Kidney (tissue), 14 donors: Measurements from ENCODE around the gene ERMARD. TPM values are rescaled to one million over a fixed set of nuclear protein-coding genes. Genes with fewer than 3 reads are reported as not detected.

Source experiments
- DNase-seq, 5 donors: peaks; one replicate each; pipeline ENCODE4 v3.0.0-alpha.2; 2013 to 2020
- FAIRE-seq: peaks from 2 replicates; lab custom pipeline; 2012; peaks lifted over from hg19 to GRCh38; lab: Jason Lieb, UNC
- H3K27ac ChIP-seq, 2 donors: one replicate each; pipeline ENCODE4 v1.7.0; 2013; ENCODE audit warnings: low read depth in 2 of 2, low read length in 2 of 2, inconsistent platforms in 1 of 2
- H3K27me3 ChIP-seq: one replicate; pipeline ENCODE4 v1.7.1; 2013; ENCODE audit warnings: low read length, inconsistent platforms; ENCODE audit not compliant: control insufficient read depth, insufficient read depth
- H3K36me3 ChIP-seq, 3 donors: one replicate each; pipeline versions ENCODE4 v1.7.0 to v1.7.1; 2013; ENCODE audit warnings: low read length in 3 of 3, control low read depth in 1 of 3, inconsistent platforms in 1 of 3; ENCODE audit not compliant: insufficient read depth in 3 of 3, control insufficient read depth in 2 of 3
- H3K4me1 ChIP-seq, 3 donors: one replicate each; pipeline versions ENCODE4 v1.7.0 to v1.7.1; 2013; ENCODE audit warnings: low read length in 3 of 3, inconsistent platforms in 1 of 3, low read depth in 1 of 3; ENCODE audit not compliant: control insufficient read depth in 2 of 3, insufficient read depth in 2 of 3
- H3K4me3 ChIP-seq, 3 donors: one replicate each; pipeline versions ENCODE4 v1.7.0 to v1.8.1; 2013; ENCODE audit warnings: low read length in 3 of 3, control low read depth in 1 of 3, inconsistent platforms in 1 of 3
- H3K9ac ChIP-seq, 3 donors: one replicate each; pipeline versions ENCODE4 v1.7.0 to v1.7.1; 2013; ENCODE audit warnings: low read length in 3 of 3, control low read depth in 1 of 3, inconsistent platforms in 1 of 3
- H3K9me3 ChIP-seq, 3 donors: one replicate each; pipeline versions ENCODE4 v1.7.0 to v1.7.1; 2013; ENCODE audit warnings: low read length in 3 of 3, control low read depth in 1 of 3, inconsistent platforms in 1 of 3; ENCODE audit not compliant: control insufficient read depth in 2 of 3, insufficient read depth in 1 of 3
- intact Hi-C: fragments of 100-400 bp; cut with DNase I; formaldehyde crosslinking; loops from one replicate; pipeline ENCODE4 v1.11.1; 2022
- polyA plus RNA-seq: library from polyadenylated mRNA; stranded (reverse); fragments of 350-450 nt; fragmentation: Illumina TruSeq; extraction: RNeasy Lipid Tissue Mini Kit (QIAGEN cat#74804); gene quantifications from one replicate; pipeline ENCODE4 v1.2.3, GENCODE V29; 2014; ENCODE audit warnings: low read depth, low replicate concordance; ENCODE audit not compliant: insufficient read depth
- total RNA-seq: library from RNA; stranded (reverse); fragmentation: NEBNext Ultra II Directional; extraction: Animal tissue kit (Norgen Biotek cat#: 25700); gene quantifications from one replicate; pipeline ENCODE4 v1.2.1, GENCODE V29; 2021
- TF ChIP-seq, protein P1 (sequence below): IDR thresholded peaks from 3 replicates; pipeline ENCODE4 v1.5.1; 2012; ENCODE audit warnings: mild to moderate bottlenecking, moderate library complexity, borderline replicate concordance; ENCODE audit not compliant: insufficient read depth; ENCODE audit errors: extremely low read depth
- donor health status: control.
- donor health status: control.
- donor health status: control.
- donor health status: control.
- donor health status: control.
- donor health status: DM: yes; HTN: yes; CAD: no.
- donor health status: Normal renal cell carcinoma (clear cell type).

The ERMARD gene
- total and polyA plus RNA-seq, 2 donors from 2014 or later = 22.3 to 36.8 TPM

GRCh38 chr6:169812257-169812644, 60.8 kb downstream of the ERMARD start:
- Histone ChIP-seq H3K4me1 (no peaks in the 10 kb centered on the region), H3K27me3 (no peaks in the 10 kb centered on the region), H3K9ac (no peak overlapping the region), H3K27ac (no peak overlapping the region), H3K9me3 (peaks cover 0 to 4% (median 2%) of the 10 kb centered on the region in 3 donors), H3K36me3 (no peaks in the 10 kb centered on the region), H3K4me3 (no peak overlapping the region)
- intact Hi-C loops = no loop called here
- FAIRE-seq = no peak
- no peak for DNase-seq
- TF ChIP-seq, protein P1, sequence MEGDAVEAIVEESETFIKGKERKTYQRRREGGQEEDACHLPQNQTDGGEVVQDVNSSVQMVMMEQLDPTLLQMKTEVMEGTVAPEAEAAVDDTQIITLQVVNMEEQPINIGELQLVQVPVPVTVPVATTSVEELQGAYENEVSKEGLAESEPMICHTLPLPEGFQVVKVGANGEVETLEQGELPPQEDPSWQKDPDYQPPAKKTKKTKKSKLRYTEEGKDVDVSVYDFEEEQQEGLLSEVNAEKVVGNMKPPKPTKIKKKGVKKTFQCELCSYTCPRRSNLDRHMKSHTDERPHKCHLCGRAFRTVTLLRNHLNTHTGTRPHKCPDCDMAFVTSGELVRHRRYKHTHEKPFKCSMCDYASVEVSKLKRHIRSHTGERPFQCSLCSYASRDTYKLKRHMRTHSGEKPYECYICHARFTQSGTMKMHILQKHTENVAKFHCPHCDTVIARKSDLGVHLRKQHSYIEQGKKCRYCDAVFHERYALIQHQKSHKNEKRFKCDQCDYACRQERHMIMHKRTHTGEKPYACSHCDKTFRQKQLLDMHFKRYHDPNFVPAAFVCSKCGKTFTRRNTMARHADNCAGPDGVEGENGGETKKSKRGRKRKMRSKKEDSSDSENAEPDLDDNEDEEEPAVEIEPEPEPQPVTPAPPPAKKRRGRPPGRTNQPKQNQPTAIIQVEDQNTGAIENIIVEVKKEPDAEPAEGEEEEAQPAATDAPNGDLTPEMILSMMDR = no peak

DNA sequence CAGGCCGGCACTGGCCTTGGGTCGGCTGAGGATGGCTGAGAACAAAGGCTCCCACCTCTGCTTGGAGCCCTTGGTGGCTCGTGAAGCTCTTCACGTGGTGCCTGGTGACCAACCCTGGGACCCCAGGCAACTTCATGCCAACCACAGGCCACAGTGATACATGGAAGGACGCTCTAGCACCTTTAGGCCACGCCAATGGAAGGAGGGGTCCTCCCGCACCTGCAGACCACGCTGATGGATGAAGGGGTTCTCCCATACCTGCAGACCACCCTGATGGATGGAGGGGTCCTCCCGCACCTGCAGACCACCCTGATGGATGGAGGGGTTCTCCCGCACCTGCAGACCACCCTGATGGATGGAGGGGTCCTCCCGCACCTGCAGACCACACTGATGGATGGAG, 62.5 kb downstream of the ERMARD start:
- H3K9ac ChIP-seq = no peak overlapping the region
- no peak overlapping the region for H3K4me3 ChIP-seq
- H3K9me3 ChIP-seq = peaks cover 0 to 4% (median 2%) of the 10 kb centered on the region in 3 donors
- H3K27me3 ChIP-seq = no peaks in the 10 kb centered on the region
- no peak for FAIRE-seq
- no peaks in the 10 kb centered on the region for H3K36me3 ChIP-seq
- TF ChIP-seq, protein P1 = no peak
- no peak for DNase-seq
- no peak overlapping the region for H3K27ac ChIP-seq
- intact Hi-C loops = no loop called here
- no peaks in the 10 kb centered on the region for H3K4me1 ChIP-seq

- DNase-seq (no peak), FAIRE-seq (no peak)
- Histone ChIP-seq H3K4me3 (no peak overlapping the region), H3K27ac (no peak overlapping the region), H3K27me3 (no peaks in the 10 kb centered on the region), H3K4me1 (no peaks in the 10 kb centered on the region), H3K36me3 (no peaks in the 10 kb centered on the region), H3K9ac (no peak overlapping the region), H3K9me3 (peaks cover 0 to 4% (median 2%) of the 10 kb centered on the region in 3 donors)
- TF ChIP-seq, protein P1 = no peak
- intact Hi-C loops = no loop called here
These were observed 64.6 kb downstream of the ERMARD start for GRCh38 chr6:169816054-169816453.

GRCh38 chr6:169816975-169817374, 65.6 kb downstream of the ERMARD start:
- Histone ChIP-seq H3K27ac (no peak overlapping the region), H3K9ac (no peak overlapping the region), H3K4me3 (no peak overlapping the region), H3K4me1 (no peaks in the 10 kb centered on the region), H3K27me3 (no peaks in the 10 kb centered on the region), H3K9me3 (peaks cover 0 to 4% (median 2%) of the 10 kb centered on the region in 3 donors), H3K36me3 (no peaks in the 10 kb centered on the region)
- DNase-seq = no peak
- FAIRE-seq = no peak
- TF ChIP-seq, protein P1 = no peak
- intact Hi-C loops = no loop called here
